Esophagus (tissue), 2 donors: Measurements from ENCODE around the gene MXRA5. TPM values are rescaled to one million over a fixed set of nuclear protein-coding genes. Genes with fewer than 3 reads are reported as not detected.
"Not testable (repeated sequence)": the region's sequence is repeated elsewhere in the genome, so short reads cannot be mapped to it uniquely, and the experiment has no call there.

Source experiments
- H3K27ac ChIP-seq, 2 donors: one replicate each; pipeline ENCODE4 v1.5.1; 2013; ENCODE audit warnings: low read depth in 2 of 2, mild to moderate bottlenecking in 2 of 2, inconsistent platforms in 1 of 2, low read length in 1 of 2, moderate library complexity in 1 of 2
- H3K27me3 ChIP-seq, 2 donors: one replicate each; pipeline ENCODE4 v1.6.1; 2013; ENCODE audit warnings: low read length in 2 of 2, control low read depth in 1 of 2, mild to moderate bottlenecking in 1 of 2; ENCODE audit not compliant: insufficient read depth in 2 of 2, control insufficient read depth in 1 of 2
- H3K36me3 ChIP-seq, 2 donors: one replicate each; pipeline ENCODE4 v1.6.1; 2013; ENCODE audit warnings: low read length in 1 of 2; ENCODE audit not compliant: control insufficient read depth in 2 of 2, insufficient read depth in 2 of 2
- H3K4me1 ChIP-seq, 2 donors: one replicate each; pipeline ENCODE4 v1.6.1; 2013; ENCODE audit warnings: low read length in 1 of 2; ENCODE audit not compliant: control insufficient read depth in 2 of 2, insufficient read depth in 2 of 2
- H3K4me3 ChIP-seq, 2 donors: one replicate each; pipeline ENCODE4 v1.5.1; 2013; ENCODE audit warnings: low read length in 2 of 2, mild to moderate bottlenecking in 2 of 2, low read depth in 1 of 2, moderate library complexity in 1 of 2
- H3K9me3 ChIP-seq, 2 donors: one replicate each; pipeline ENCODE4 v1.6.1; 2013; ENCODE audit warnings: mild to moderate bottlenecking in 2 of 2, low read depth in 1 of 2, low read length in 1 of 2, moderate library complexity in 1 of 2; ENCODE audit not compliant: control insufficient read depth in 2 of 2, insufficient read depth in 1 of 2
- WGBS, 2 donors: extraction: QIAGEN DNeasy Blood & Tissue Kit; methylation state at CpG; one replicate each; pipeline ENCODE4 v1.1.7; 2013; 5-methylcytosine and 5-hydroxymethylcytosine counted together
- polyA plus RNA-seq, 2 donors: library from polyadenylated mRNA; stranded (reverse); fragments of 200-250 nt; gene quantifications; one replicate each; pipeline ENCODE4 v1.2.3, GENCODE V29; 2013
- donor health status: healthy with polysubstance abuse.
- donor health status: Bipolar disorder and iron deficiency.

MXRA5 gene
- polyA plus RNA-seq, 2 donors: 1.4 to 1.6 TPM

DNA sequence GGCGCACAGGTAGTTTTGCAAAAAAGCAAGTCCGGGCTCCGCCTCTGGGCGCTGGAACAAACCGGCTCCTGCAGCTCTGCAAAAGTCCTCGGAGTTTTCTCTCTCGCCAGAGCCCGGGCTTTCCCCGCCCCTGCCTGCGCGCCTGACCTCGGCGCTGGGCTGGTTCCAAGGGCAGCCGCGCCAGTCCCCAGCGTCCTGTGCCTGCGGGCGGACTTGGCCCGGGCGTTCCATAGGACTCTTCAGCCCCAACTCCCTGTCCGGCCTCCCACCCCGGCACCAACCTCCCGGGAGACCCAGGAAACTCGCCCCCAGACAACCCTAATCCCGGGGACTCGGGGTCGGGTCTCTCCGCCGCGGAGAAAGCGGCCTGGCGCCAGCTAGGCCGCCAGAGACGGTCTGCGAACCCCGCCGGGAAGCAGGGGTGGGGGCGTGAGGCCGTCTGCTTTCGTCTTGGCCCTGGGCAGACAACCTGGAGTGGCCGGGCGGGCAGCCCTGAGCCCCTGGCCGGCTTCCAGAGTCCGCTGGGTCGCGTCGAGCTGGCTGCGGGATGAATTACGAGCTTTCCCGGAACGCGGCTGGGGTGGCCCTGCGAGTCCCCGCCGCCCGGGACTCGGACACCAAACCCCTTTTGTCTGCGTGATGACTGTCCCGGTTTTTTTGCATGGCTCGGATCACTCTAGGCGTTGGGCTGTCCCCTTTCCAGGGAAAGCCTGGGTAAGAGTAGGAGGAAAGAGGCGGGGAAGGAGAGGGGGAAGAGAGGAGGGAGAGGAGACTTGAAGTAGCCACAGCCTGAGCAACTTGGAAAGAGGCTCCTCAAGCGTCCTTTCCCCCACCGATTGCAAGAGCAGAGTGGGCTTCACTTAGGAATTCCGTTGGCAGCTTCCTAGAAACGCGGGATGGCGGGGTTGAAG lies 916 bp downstream of the MXRA5 start:
- peak overlapping the region; percentile 44 to 55 for H3K4me3 ChIP-seq
- no peaks in the 10 kb centered on the region for H3K4me1 ChIP-seq
- peak overlapping the region; percentile 37 to 70 for H3K27ac ChIP-seq
- no peaks in the 10 kb centered on the region for H3K27me3 ChIP-seq
- WGBS, 2 donors: 3 to 6% methylated on average over 66 to 68 of the region's 68 CpGs
- H3K9me3 ChIP-seq: peaks cover 0 to 5% of the 10 kb centered on the region in 2 donors
- no peaks in the 10 kb centered on the region for H3K36me3 ChIP-seq

DNA sequence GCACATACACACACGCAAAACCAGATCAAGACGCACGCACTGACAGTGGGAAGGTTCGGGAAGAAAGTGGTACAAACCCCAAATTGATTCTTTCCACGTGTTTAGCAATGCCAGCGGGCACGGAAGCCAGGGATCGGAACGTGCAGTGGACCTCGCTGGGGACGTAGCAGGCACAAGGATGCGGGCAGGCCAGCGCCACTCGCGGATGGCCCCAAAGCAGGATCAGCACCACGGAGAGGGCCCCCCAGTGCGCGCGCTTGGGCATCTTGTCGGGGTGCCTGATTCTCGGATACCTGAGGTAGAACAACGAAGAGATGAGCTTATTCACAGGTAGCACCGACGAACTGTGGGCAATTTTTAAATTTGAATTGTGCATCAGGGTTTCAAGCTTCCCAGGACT lies 2.9 kb downstream of the MXRA5 start:
- H3K4me1 ChIP-seq, H3K9me3 ChIP-seq, H3K36me3 ChIP-seq, H3K4me3 ChIP-seq, H3K27ac ChIP-seq, H3K27me3 ChIP-seq: not testable (repeated sequence)
- WGBS, 2 donors: 42 to 57% methylated on average over 24 of the region's 24 CpGs

DNA sequence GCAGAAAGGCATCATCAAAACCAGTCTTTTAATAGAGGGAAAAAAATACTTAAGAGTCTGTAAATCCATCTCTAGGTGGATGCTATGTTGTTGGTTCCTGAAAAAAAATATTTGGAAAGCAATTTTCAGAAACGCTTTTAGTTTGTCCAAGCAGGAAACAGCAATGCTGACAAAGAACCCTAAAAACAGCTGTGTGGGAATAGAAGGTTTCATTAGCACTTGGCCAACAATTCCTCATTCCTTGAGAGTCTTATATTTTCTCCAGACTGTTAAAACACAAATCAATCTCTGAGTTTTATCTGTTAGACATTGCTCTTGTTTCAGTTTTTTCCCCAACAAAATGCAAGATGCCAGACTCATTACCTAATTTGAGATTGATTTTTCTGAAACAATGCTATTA lies 6.4 kb downstream of the MXRA5 start:
- Histone ChIP-seq H3K9me3 (peaks cover 0 to 2% of the 10 kb centered on the region in 2 donors), H3K27me3 (no peaks in the 10 kb centered on the region), H3K4me1 (no peaks in the 10 kb centered on the region), H3K36me3 (no peaks in the 10 kb centered on the region), H3K27ac (no peak overlapping the region), H3K4me3 (no peak overlapping the region)
- WGBS, 2 donors: 57 to 58% methylated on average over 1 of the region's 1 CpG

DNA sequence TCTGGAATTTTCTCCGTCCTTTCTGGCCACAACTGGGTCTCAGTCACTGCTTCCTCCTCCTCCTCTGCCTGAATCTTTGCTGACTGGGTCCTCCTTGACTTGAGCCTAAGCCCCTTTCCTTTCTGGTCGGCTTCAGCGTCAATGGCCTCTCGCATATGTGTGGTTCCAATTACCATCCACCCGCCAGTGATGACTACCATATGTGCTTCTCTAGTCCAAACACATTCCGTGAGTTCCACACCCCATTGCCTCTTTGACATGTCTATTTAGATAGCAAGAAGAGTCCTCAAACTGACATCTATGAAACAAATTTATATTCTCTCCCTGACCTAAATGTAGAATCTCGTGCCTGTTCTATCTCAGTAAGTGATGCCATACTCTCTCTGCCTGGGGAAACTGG lies 19.8 kb downstream of the MXRA5 start:
- Histone ChIP-seq H3K4me3 (no peak overlapping the region), H3K4me1 (no peaks in the 10 kb centered on the region), H3K9me3 (no peaks in the 10 kb centered on the region), H3K27me3 (no peaks in the 10 kb centered on the region), H3K36me3 (no peaks in the 10 kb centered on the region), H3K27ac (no peak overlapping the region)
- WGBS, 2 donors: 60% methylated on average over 7 of the region's 7 CpGs

DNA sequence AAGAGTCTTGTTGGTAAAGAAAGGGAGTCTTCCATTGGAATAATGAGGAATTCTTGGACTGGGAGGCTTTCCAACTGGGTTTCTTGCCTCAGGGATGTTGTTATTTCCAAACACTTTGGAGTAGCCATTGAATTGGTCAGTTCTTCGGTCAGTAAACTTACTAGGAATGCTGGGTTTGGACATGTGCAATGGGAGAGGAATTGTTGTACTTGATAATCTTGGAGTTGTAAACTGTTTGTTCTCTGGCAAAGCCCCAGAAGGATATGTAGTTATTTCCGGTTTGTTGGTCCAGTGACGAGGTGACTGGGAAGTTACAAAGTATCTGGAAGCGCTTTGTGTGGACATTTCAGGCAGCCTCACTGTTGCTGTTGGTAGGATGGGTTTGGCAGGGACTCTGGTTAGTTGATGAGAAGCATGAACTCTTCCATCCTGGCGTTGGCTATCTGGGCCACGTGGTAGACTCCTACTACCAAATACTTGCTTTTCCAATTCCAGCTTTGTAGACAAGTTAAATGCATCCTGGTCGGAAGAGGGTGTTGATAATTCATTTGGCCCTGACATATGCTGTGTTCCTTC lies 25.9 kb downstream of the MXRA5 start:
- 72 to 75% methylated on average over 7 of the region's 7 CpGs for WGBS, 2 donors
- H3K4me1 ChIP-seq: no peaks in the 10 kb centered on the region
- H3K4me3 ChIP-seq: no peak overlapping the region
- no peaks in the 10 kb centered on the region for H3K9me3 ChIP-seq
- H3K36me3 ChIP-seq: no peaks in the 10 kb centered on the region
- no peak overlapping the region for H3K27ac ChIP-seq
- H3K27me3 ChIP-seq: no peaks in the 10 kb centered on the region

DNA sequence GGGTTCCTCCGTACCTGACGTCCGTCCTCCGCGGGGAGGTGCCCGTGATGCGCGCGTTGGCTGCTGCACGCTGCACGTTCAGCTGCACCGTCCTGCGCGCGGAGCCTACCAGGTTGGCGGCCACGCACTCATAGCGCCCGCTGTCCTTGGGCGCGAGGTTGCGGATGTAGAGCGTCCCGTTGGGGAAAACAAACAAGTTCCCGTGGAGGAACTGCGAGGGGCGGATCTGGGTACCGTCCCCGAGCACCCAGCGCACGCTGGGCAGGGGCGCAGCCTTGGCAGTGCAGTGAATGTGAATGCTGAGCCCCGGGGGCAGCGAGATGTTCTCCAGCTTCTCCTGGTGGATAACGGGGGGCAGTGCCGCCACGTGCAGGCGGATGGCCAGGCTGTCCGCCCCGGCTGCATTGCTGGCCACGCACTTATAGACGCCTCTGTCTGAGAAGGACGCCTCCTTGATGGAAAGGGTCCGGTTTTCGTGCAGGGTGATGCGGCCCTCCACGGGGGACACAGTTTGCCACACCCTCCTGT lies 29.2 kb downstream of the MXRA5 start:
- 84 to 92% methylated on average over 47 of the region's 47 CpGs for WGBS, 2 donors
- H3K9me3 ChIP-seq: no peaks in the 10 kb centered on the region
- no peaks in the 10 kb centered on the region for H3K36me3 ChIP-seq
- H3K4me3 ChIP-seq: no peak overlapping the region
- H3K4me1 ChIP-seq: no peaks in the 10 kb centered on the region
- H3K27me3 ChIP-seq: no peaks in the 10 kb centered on the region
- H3K27ac ChIP-seq: no peak overlapping the region

DNA sequence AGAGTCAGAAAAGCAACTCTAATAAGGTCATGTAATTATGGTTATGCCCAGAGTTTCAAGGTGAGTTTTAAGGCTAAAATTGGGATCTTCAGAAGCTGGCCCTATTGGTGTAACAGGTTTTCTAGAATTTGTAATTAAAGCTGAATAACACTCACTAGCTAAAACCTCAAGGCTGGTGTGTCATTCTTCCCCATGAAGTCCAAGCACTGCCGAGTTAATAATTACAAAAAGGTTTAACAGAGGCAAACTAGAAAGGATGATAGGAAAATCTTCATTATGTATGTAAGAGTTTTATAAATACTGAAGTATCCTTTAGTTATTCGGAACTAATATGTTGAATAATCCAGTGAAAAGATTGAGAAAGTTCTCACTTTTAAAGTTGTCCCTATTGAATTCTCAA lies 34.3 kb downstream of the MXRA5 start:
- Histone ChIP-seq H3K27me3 (no peaks in the 10 kb centered on the region), H3K27ac (no peak overlapping the region), H3K4me1 (no peaks in the 10 kb centered on the region), H3K9me3 (peaks cover 0 to 4% of the 10 kb centered on the region in 2 donors), H3K36me3 (no peaks in the 10 kb centered on the region), H3K4me3 (no peak overlapping the region)
- 77 to 87% methylated on average over 2 of the region's 2 CpGs for WGBS, 2 donors

DNA sequence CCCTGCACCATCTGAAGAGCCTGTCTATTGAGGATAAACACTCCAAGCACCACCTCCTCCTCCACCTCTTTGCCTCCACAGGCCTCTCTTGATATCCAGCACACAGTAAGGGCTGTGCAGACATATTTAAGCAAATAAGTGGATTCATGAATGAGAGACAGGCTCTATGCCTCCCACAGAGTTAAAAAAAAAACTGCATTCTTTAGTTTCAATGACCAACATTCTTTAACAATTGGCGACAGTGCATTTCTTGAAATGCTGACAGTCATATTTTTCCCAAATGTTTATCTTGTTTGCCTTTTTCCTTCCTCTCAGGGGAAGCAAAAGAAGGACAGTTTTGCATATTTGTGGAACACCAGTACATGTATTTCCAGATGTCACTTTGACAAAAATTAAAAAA lies 38.6 kb downstream of the MXRA5 start:
- no peaks in the 10 kb centered on the region for H3K27me3 ChIP-seq

DNA sequence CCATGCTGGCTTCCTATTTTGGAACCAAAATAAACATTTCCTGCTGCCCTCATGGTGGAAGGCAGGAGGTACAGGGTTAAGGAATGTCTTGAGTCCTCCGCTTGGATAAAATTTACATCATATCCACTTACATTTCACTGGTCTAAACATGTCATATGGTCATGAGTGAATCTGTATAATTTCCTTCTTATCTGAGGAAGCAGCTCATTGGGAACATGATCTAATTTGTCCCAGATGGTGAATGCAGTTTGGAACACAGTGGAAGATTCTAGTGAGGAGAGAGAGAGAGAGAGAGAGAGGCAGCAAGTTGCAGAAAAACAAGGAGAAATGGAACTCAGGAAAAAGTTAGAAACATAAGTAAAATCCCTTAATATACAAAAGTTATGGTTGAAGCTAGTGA lies 46.8 kb downstream of the MXRA5 start:
- Histone ChIP-seq H3K27me3 (no peaks in the 10 kb centered on the region), H3K36me3 (no peaks in the 10 kb centered on the region)
- whole genome bisulfite sequencing, 2 donors: 67 to 71% methylated on average over 1 of the region's 1 CpG

More for the DNA sequence above, 38.6 kb downstream of the MXRA5 start:
- no peak overlapping the region for H3K4me3 ChIP-seq
- H3K36me3 ChIP-seq: no peaks in the 10 kb centered on the region
- H3K9me3 ChIP-seq: peaks cover 0 to 4% of the 10 kb centered on the region in 2 donors
- H3K27ac ChIP-seq: no peak overlapping the region
- 54 to 83% methylated on average over 1 of the region's 1 CpG for WGBS, 2 donors
- no peaks in the 10 kb centered on the region for H3K4me1 ChIP-seq

More for the DNA sequence above, 46.8 kb downstream of the MXRA5 start:
- no peaks in the 10 kb centered on the region for H3K4me1 ChIP-seq
- H3K27ac ChIP-seq: no peak overlapping the region
- H3K4me3 ChIP-seq: no peak overlapping the region
- H3K9me3 ChIP-seq: no peaks in the 10 kb centered on the region
